IMR-90 (cell line): ENCODE results near the gene IL20. TPM values are rescaled to one million over a fixed set of nuclear protein-coding genes. Genes with fewer than 3 reads are reported as not detected.

Source experiments
- ATAC-seq: fragments of 200-7000 bp; cut with Tn5 transposase; 2 replicates; pipeline ENCODE4 v1.9.1; 2020; ENCODE audit warnings: low read depth, mild to moderate bottlenecking, moderate library complexity
- BruUV-seq: library from RNA; stranded (reverse); fragments of 400-500 nt; replicated peaks from 2 replicates; lab custom pipeline; 2021; lab: Mats Ljungman, UMichigan
- CTCF ChIA-PET: fragments of 300-600 bp; formaldehyde crosslinking; extraction: SDS; loops from one replicate; lab custom pipeline; 2021; ENCODE audit warnings: antibody characterized with exemption; lab: Yijun Ruan, JAX
- POLR2A ChIA-PET: fragments of 300-600 bp; sonication (Branson Sonifier 250); formaldehyde crosslinking; loops from one replicate; lab custom pipeline; 2022; ENCODE audit warnings: antibody characterized with exemption; ENCODE audit not compliant: unreplicated experiment; lab: Charles Lee
- DNase-seq: peaks from one replicate; pipeline ENCODE4 v3.0.0; 2013
- H2AFZ ChIP-seq: replicated peaks from 2 replicates; pipeline ENCODE3; 2013; ENCODE audit warnings: low read length, mild to moderate bottlenecking; ENCODE audit not compliant: poor library complexity
- H2AK5ac ChIP-seq: 2 replicates; pipeline ENCODE4 v1.6.1; 2013; ENCODE audit warnings: low read depth, low read length, inconsistent platforms
- H2AK9ac ChIP-seq: replicated peaks from 2 replicates; pipeline ENCODE3; 2013; ENCODE audit warnings: mild to moderate bottlenecking, low read depth, low read length, moderate library complexity; ENCODE audit not compliant: poor library complexity
- H2BK120ac ChIP-seq: 2 replicates; pipeline ENCODE4 v1.6.1; 2013; ENCODE audit warnings: low read depth, low read length, inconsistent platforms
- H2BK15ac ChIP-seq: 3 replicates; pipeline ENCODE4 v1.6.1; 2013; ENCODE audit warnings: low read depth, low read length, inconsistent platforms
- H2BK20ac ChIP-seq: 2 replicates; pipeline ENCODE4 v1.6.1; 2013; ENCODE audit warnings: low read depth, mild to moderate bottlenecking, inconsistent platforms, low read length, moderate library complexity
- H2BK5ac ChIP-seq: 2 replicates; pipeline ENCODE4 v1.6.1; 2013; ENCODE audit warnings: mild to moderate bottlenecking, low read depth, low read length, inconsistent platforms; ENCODE audit not compliant: poor library complexity, severe bottlenecking
- H3K14ac ChIP-seq: replicated peaks from 2 replicates; pipeline ENCODE4 v1.6.1; 2013; ENCODE audit warnings: low read depth, low read length, inconsistent platforms
- H3K18ac ChIP-seq: 2 replicates; pipeline ENCODE4 v1.6.1; 2013; ENCODE audit warnings: low read depth, low read length, control low read depth
- H3K23ac ChIP-seq: 2 replicates; pipeline ENCODE4 v1.6.1; 2013; ENCODE audit warnings: low read depth, low read length, inconsistent platforms
- H3K27ac ChIP-seq: 2 replicates; pipeline ENCODE4 v1.5.1; 2013; ENCODE audit warnings: mild to moderate bottlenecking, control low read depth, low read length; ENCODE audit not compliant: insufficient read depth
- H3K27me3 ChIP-seq: 2 replicates; pipeline ENCODE4 v1.6.1; 2013; ENCODE audit warnings: low read length; ENCODE audit not compliant: control insufficient read depth, insufficient read depth
- H3K36me3 ChIP-seq: 2 replicates; pipeline ENCODE4 v1.6.1; 2013; ENCODE audit warnings: low read length, mixed read lengths; ENCODE audit not compliant: control insufficient read depth, insufficient read depth
- H3K4ac ChIP-seq: 2 replicates; pipeline ENCODE4 v1.6.1; 2013; ENCODE audit warnings: low read depth, low read length, inconsistent platforms
- H3K4me1 ChIP-seq: 2 replicates; pipeline ENCODE4 v1.6.1; 2013; ENCODE audit warnings: low read length, mixed read lengths; ENCODE audit not compliant: control insufficient read depth, insufficient read depth
- H3K4me2 ChIP-seq: 2 replicates; pipeline ENCODE4 v1.6.1; 2013; ENCODE audit warnings: low read depth, mild to moderate bottlenecking, control low read depth, low read length, moderate library complexity
- H3K4me3 ChIP-seq: 2 replicates; pipeline ENCODE4 v1.5.1; 2013; ENCODE audit warnings: low read depth, mild to moderate bottlenecking, control low read depth, low read length, moderate library complexity; ENCODE audit not compliant: insufficient read depth
- H3K56ac ChIP-seq: 2 replicates; pipeline ENCODE4 v1.6.1; 2013; ENCODE audit warnings: low read length, inconsistent platforms; ENCODE audit not compliant: insufficient read depth; ENCODE audit errors: extremely low read depth
- H3K79me1 ChIP-seq, 2 experiments: 2 replicates each; pipeline ENCODE4 v1.6.1; 2013; ENCODE audit warnings: low read length in 2 of 2, inconsistent platforms in 1 of 2, low read depth in 1 of 2
- H3K9ac ChIP-seq: 2 replicates; pipeline ENCODE4 v1.6.1; 2013; ENCODE audit warnings: low read depth, low read length, control low read depth
- H3K9me1 ChIP-seq: 2 replicates; pipeline ENCODE4 v1.6.1; 2013; ENCODE audit warnings: low read length, inconsistent platforms; ENCODE audit not compliant: insufficient read depth
- H3K9me3 ChIP-seq: 2 replicates; pipeline ENCODE4 v1.6.1; 2013; ENCODE audit warnings: low read length; ENCODE audit not compliant: control insufficient read depth, insufficient read depth
- H4K20me1 ChIP-seq: 2 replicates; pipeline ENCODE4 v1.6.1; 2013; ENCODE audit warnings: low read length, inconsistent platforms; ENCODE audit not compliant: insufficient read depth
- H4K5ac ChIP-seq: 2 replicates; pipeline ENCODE4 v1.6.1; 2013; ENCODE audit warnings: mild to moderate bottlenecking, low read depth, low read length, control low read depth
- H4K8ac ChIP-seq, 2 experiments: 2 replicates each; pipeline ENCODE4 v1.6.1; 2013; ENCODE audit warnings: low read depth in 2 of 2, low read length in 2 of 2, control low read depth in 1 of 2, inconsistent platforms in 1 of 2
- H4K91ac ChIP-seq: 2 replicates; pipeline ENCODE4 v1.6.1; 2013; ENCODE audit warnings: low read depth, low read length, inconsistent platforms; ENCODE audit not compliant: insufficient read depth
- BHLHE40 ChIP-seq: fragments of 150-350 bp; IDR thresholded peaks from 2 replicates; pipeline ENCODE4 v1.6.1; 2016; ENCODE audit warnings: mild to moderate bottlenecking, low read depth, low read length
- CEBPB ChIP-seq: IDR thresholded peaks from 2 replicates; pipeline ENCODE4 v1.6.1; 2012; ENCODE audit warnings: low read depth, low read length, improper control_type of control experiment
- CHD1 ChIP-seq: IDR thresholded peaks from 2 replicates; pipeline ENCODE4 v1.6.1; 2012; ENCODE audit warnings: low read depth, low read length, improper control_type of control experiment
- CTCF ChIP-seq: conservative IDR thresholded peaks from 2 replicates; pipeline ENCODE4 v1.5.1; 2012; ENCODE audit warnings: mild to moderate bottlenecking, low read depth, low read length, improper control_type of control experiment
- ELK1 ChIP-seq: fragments of 150-350 bp; IDR thresholded peaks from 2 replicates; pipeline ENCODE4 v1.6.1; 2016; ENCODE audit warnings: low read depth, mild to moderate bottlenecking, low read length, moderate library complexity, borderline replicate concordance
- FOS ChIP-seq: fragments of 150-350 bp; IDR thresholded peaks from 2 replicates; pipeline ENCODE4 v1.6.1; 2016; ENCODE audit warnings: low read depth, low read length
- MAFK ChIP-seq: IDR thresholded peaks from 2 replicates; pipeline ENCODE4 v1.6.1; 2012; ENCODE audit warnings: low read depth, low read length, improper control_type of control experiment
- MAZ ChIP-seq: IDR thresholded peaks from 2 replicates; pipeline ENCODE4 v1.6.1; 2012; ENCODE audit warnings: low read depth, mild to moderate bottlenecking, low read length, improper control_type of control experiment, moderate library complexity, borderline replicate concordance
- MXI1 ChIP-seq: IDR thresholded peaks from 2 replicates; pipeline ENCODE4 v1.6.1; 2012; ENCODE audit warnings: low read depth, mild to moderate bottlenecking, low read length, moderate library complexity, borderline replicate concordance
- NFE2L2 ChIP-seq: fragments of 150-350 bp; IDR thresholded peaks from 2 replicates; pipeline ENCODE4 v1.6.1; 2016; ENCODE audit warnings: low read depth, mild to moderate bottlenecking, low read length
- POLR2A ChIP-seq: IDR thresholded peaks from 2 replicates; pipeline ENCODE4 v1.6.1; 2012; ENCODE audit warnings: mild to moderate bottlenecking, low read depth, low read length
- RAD21 ChIP-seq: IDR thresholded peaks from 2 replicates; pipeline ENCODE4 v1.6.1; 2012; ENCODE audit warnings: low read length, improper control_type of control experiment
- RCOR1 ChIP-seq: IDR thresholded peaks from 2 replicates; pipeline ENCODE4 v1.6.1; 2012; ENCODE audit warnings: mild to moderate bottlenecking, low read length, improper control_type of control experiment; ENCODE audit not compliant: insufficient replicate concordance
- RFX5 ChIP-seq: IDR thresholded peaks from 2 replicates; pipeline ENCODE4 v1.8.0; 2012; ENCODE audit warnings: low read depth, mild to moderate bottlenecking, low read length, moderate library complexity
- SMC3 ChIP-seq: fragments of 150-350 bp; IDR thresholded peaks from 2 replicates; pipeline ENCODE4 v1.6.1; 2016; ENCODE audit warnings: low read depth, mild to moderate bottlenecking, antibody characterized with exemption, low read length, moderate library complexity
- USF2 ChIP-seq: fragments of 150-350 bp; IDR thresholded peaks from 2 replicates; pipeline ENCODE4 v1.6.1; 2017; ENCODE audit warnings: mild to moderate bottlenecking, antibody characterized with exemption, low read length, low read depth
- WGBS, 2 experiments: methylation state at CpG; one replicate each; pipeline versions ENCODE4 v1.1.5 to v1.1.7; 2013; ENCODE audit warnings: missing lambda C conversion rate in 2 of 2; ENCODE audit not compliant: insufficient read length in 1 of 2; ENCODE audit errors: extremely low coverage in 2 of 2; 5-methylcytosine and 5-hydroxymethylcytosine counted together
- dilution Hi-C: fragments of 300-500 bp; cut with HindIII; formaldehyde crosslinking; loops from one replicate; pipeline ENCODE4 v1.14.3; 2018; ENCODE audit warnings: low sequenced_read_pairs; ENCODE audit not compliant: unreplicated experiment
- in situ Hi-C: fragments of 300-500 bp; cut with MboI; formaldehyde crosslinking; loops from 3 replicates; pipeline ENCODE4 v1.14.3; 2019; ENCODE audit warnings: low sequenced_read_pairs, inconsistent platforms, mixed read lengths
- intact Hi-C: fragments of 100-400 bp; cut with micrococcal nuclease; formaldehyde crosslinking; loops from 2 replicates; pipeline ENCODE4 v1.10.0; 2022
- polyA plus RNA-seq, 3 experiments: library from polyadenylated mRNA; depleted of rRNA; stranded (reverse); fragments of >200 nt; gene quantifications; 2 replicates each; pipeline ENCODE4 v1.2.3, GENCODE V29; 2012; ENCODE audit warnings: low replicate concordance in 1 of 3
- total RNA-seq: library from RNA; depleted of rRNA; stranded (reverse); fragments of >200 nt; gene quantifications from 2 replicates; pipeline ENCODE4 v1.2.3, GENCODE V29; 2012

The IL20 gene
- total and polyA plus RNA-seq, 2 of the 4 experiments (the other 2 are of a cell fraction) = not detected

- Histone ChIP-seq H2BK20ac (no peak overlapping the region), H3K36me3 (no peaks in the 10 kb centered on the region), H3K18ac (no peak overlapping the region), H3K4me3 (no peak overlapping the region), H4K5ac (no peak overlapping the region), H3K9me3 (0 out of 2 replicates have a peak, but pooled peaks cover 1% of the 10 kb centered on the region), H3K4ac (no peak overlapping the region), H3K4me2 (no peak overlapping the region), H4K91ac (no peak overlapping the region), H2BK120ac (no peak overlapping the region), H2AK9ac (no peak overlapping the region), H3K79me1 (no peaks in the 10 kb centered on the region), H3K27ac (no peak overlapping the region), H2BK15ac (no peak overlapping the region), H3K14ac (no peak overlapping the region), H2AFZ (no peak overlapping the region), H2BK5ac (no peak overlapping the region), H3K23ac (no peak overlapping the region), H3K9ac (no peak overlapping the region), H3K56ac (no peak overlapping the region), H3K9me1 (peaks cover 2% of the 10 kb centered on the region; the same call in 1 of the 2 replicates), H4K8ac (no peak overlapping the region), H3K4me1 (peaks cover 7% of the 10 kb centered on the region), H3K27me3 (no peaks in the 10 kb centered on the region), H2AK5ac (no peak overlapping the region), H4K20me1 (no peaks in the 10 kb centered on the region)
- in situ Hi-C loops (no loop called here), intact Hi-C loops (no loop called here), dilution Hi-C loops (no loop called here)
- ATAC-seq (no peak), DNase-seq (no peak)
- no CpG with 5 or more reads among the region's 2 CpGs for WGBS, 2 experiments
- ChIA-PET CTCF (interaction anchor here (1.1 to 1.4 kb wide), 2 partner anchors 19 to 22 kb away, joined by 3 to 4 read pairs; partner anchors contain the start of gene IL20), POLR2A (no interaction called here)
- TF ChIP-seq CHD1 (no peak), POLR2A (no peak), MAFK (no peak), NFE2L2 (no peak), CEBPB (no peak), FOS (no peak), CTCF (no peak), ELK1 (no peak), RCOR1 (no peak), USF2 (no peak), MAZ (no peak), RFX5 (no peak), BHLHE40 (no peak), RAD21 (no peak), MXI1 (no peak), SMC3 (no peak)
- BruUV-seq = no TSS peak
Measured at GRCh38 chr1:206883876-206884275, 18.5 kb downstream of the IL20 start.
